GM18951 (cell line): ENCODE data around the gene PAPPA.

ENCODE experiments used
- POLR2A ChIP-seq: IDR thresholded peaks from 4 replicates; pipeline ENCODE4 v1.6.1; 2011; ENCODE audit warnings: mild to moderate bottlenecking; ENCODE audit not compliant: insufficient read length, insufficient read depth; ENCODE audit errors: extremely low read depth
- in situ Hi-C: fragments of 300-500 bp; cut with MboI; formaldehyde crosslinking; loops from one replicate; pipeline ENCODE4 v1.12.0; 2022; ENCODE audit warnings: low sequenced_read_pairs, mixed read lengths, inconsistent platforms; ENCODE audit not compliant: unreplicated experiment

PAPPA gene

DNA sequence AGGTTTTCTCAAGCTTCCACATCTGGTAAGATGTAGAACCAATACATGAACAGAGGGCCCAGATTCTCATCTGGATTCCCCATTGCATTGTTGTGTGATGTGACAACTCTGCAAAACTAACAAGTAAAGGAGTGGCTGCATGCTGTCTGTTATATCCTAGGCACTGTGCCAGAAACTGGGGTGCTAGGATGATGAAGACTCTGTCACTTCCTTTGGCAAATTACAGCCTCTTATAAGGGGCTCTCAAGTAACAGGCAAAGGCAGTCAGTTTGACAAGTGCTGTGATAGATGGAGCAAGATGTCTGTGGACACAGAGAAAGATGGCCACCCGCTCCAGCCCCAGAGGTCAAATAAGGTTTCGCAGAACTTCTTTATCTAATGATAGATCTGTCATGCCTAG is 115.7 kb downstream of the PAPPA start:
- in situ Hi-C loops, result no loop called here

DNA sequence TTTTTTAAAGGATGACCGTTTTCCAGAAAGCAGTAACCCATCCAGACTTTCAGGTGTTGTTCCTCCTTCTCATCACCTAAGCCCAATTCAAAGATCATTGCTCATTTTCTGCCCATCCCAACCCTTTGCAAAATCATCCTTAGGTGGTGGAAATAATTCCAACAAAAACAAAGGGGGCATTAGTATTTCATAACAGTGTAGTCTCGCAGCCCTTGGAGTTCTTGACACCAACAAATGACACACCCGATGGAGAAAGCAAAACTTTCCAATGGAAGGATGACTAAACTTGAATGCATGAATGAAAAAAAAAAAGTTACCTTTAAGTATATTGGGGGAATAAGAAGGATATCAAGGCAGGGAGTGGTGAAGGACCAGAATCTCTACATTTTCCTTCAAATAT is 117.0 kb downstream of the PAPPA start:
- in situ Hi-C loops, result no loop called here
- no peak for TF ChIP-seq POLR2A

More for the DNA sequence above, 115.7 kb downstream of the PAPPA start:
- TF ChIP-seq POLR2A, result no peak

DNA sequence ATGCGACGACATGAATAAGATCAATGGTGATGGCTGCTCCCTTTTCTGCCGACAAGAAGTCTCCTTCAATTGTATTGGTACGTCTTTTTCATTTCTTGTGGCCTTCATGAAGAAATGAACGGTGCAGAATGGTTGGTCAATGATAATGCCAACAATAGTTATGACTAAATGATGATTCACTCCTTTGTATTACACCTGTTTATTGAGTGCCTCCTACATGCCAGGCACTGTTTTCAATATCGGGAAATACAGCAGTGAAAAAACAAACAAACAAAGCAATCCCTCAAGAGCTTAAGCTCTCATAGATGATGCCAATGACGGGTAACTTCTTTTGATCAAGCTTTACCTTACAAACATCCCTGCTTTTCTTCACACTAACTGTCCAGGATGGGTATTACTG is 117.7 kb downstream of the PAPPA start:
- no peak for TF ChIP-seq POLR2A
- in situ Hi-C loops, result no loop called here

- TF ChIP-seq POLR2A, result no peak
Measured at GRCh38 chr9:116271991-116272390, 118.4 kb downstream of the PAPPA start.

DNA sequence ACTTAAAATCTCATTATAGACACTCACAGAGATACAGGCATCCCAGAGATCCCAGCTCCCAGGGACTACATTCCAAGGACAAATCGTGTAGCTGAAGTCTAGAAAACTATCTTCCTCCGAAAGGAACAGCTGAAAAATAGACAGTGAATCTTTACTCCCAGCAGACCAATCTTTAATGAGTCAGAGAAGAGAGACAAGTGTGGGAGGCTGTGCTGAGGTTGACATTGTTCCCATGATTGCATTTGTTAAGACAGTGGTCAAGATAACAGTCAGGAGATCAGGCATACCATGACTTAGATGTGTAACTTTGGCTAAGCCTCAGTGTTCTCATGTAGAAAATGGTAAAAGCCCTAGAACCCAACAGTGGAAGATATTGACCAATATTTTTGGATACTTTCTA is 120.7 kb downstream of the PAPPA start:
- in situ Hi-C loops, result no loop called here
- no peak for TF ChIP-seq POLR2A

More at GRCh38 chr9:116271991-116272390, 118.4 kb downstream of the PAPPA start:
- in situ Hi-C loops, result no loop called here

DNA sequence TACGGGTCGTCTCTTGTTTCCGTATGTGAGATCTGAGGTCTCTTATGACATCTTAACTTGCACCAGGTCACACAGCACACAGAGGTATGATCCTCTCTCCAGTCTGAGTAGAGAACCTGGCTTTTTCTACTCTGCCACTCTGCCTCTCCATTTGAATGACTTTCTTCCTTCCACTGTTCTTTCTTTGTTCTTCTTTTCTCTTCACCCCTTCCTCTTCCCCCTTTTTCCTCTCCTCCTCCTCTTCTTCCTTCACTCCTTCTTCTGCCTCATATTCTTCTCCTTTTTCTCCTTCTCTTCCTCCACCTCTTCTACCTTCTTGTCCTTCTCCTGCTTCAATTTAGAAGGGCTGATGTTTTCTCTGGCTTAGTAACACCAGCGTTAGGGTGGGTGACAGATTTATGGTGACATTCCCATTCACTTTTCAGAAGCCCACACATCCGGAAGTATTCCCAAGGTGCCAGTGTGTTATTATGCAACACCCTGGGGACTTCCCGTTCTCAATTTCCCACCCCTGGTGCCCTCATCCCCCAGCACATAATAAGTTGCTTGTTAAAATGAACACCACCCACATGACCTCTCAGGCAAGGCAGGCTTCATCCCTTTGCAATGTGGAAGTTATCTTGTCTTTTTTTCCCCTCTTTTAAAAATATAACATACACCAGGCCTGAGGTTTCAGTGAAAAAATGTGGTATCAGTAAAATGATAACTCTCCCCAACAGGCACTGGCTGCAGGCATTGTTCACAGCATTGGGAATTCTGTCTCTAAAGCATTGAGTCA is 122.0 kb downstream of the PAPPA start:
- in situ Hi-C loops, result no loop called here
- TF ChIP-seq POLR2A, result no peak

DNA sequence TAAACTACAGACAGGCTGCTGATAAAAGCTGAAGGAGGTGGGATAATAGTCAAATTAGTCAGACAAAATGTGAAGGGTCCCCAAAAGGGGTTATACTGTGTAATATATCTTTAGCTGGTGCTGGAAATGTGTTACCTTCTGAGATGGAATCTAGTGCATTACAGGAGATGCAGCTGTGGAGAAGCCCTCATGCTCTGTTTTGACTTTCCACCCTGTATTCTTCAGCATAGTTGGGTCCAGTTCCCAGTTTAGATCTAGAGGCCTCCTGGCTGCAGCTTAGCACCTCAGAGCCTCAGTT is 122.6 kb downstream of the PAPPA start:
- in situ Hi-C loops, result no loop called here
- no peak for TF ChIP-seq POLR2A

GRCh38 chr9:116276651-116277121 is 123.1 kb downstream of the PAPPA start:
- TF ChIP-seq POLR2A, result no peak
- in situ Hi-C loops, result no loop called here

GRCh38 chr9:116278326-116278725 is 124.7 kb downstream of the PAPPA start:
- in situ Hi-C loops, result no loop called here
- TF ChIP-seq POLR2A, result no peak

DNA sequence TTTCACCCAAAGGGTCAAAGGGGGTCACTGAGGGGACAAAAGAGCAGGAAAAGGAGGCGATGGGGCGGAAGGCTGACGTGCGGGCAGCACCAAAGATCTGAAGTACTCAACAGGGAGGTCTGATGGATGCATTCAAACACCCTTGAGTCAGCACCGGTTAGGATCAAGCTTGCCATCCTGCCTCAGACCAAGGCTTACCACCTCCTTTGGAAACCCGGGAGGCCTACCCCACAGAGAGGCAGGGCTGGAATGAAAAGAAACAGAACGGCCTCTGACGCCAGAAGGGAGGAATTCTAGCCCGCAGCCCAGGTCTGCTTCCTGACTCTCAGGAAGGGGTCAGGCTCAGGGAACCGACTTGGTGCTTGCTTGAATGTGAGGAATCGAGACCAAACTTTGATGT is 125.6 kb downstream of the PAPPA start:
- in situ Hi-C loops, result no loop called here
- TF ChIP-seq POLR2A, result no peak

DNA sequence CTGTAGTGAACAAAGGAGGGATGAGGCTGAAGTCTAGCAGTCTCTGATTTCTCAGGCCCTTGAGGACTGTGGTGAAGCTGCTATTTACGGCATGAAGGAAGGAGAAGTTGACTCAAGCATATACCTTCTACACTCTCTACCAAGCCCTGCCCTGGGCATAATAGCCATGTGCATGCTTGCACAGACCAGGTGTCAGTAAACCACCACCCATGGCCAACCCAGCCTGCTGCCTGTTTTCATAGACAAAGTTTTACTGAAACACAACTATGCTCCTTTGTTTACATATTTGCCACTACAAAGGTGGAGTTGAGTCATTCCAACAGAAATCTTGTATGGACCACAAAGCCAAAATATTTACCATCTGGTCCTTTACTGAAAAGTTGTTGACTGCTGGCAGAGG is 126.9 kb downstream of the PAPPA start:
- in situ Hi-C loops, result no loop called here
- no peak for TF ChIP-seq POLR2A

- no peak for TF ChIP-seq POLR2A
- in situ Hi-C loops, result no loop called here
Measured at GRCh38 chr9:116282597-116282996, 129.0 kb downstream of the PAPPA start.

DNA sequence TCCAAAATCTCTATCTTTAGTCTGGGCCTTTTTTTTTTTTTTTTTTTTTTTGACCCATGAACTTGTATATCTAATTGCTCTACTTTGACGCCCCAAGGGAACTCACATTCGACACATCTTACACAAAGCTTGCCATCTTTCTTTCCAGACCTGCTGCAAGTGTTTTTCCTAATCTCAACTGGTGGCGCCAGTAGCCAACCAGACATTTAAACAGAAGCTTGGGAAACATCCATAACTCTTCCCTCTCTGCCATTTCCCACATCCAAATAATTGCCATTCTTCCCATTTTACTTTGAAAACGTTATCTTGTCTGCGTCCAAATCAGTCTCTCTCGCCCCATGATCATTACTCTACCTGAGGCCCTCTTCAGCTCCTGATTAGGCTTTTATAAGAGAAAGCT is 130.9 kb downstream of the PAPPA start:
- no peak for TF ChIP-seq POLR2A
- in situ Hi-C loops, result no loop called here

- TF ChIP-seq POLR2A, result no peak
- in situ Hi-C loops, result no loop called here
Measured at GRCh38 chr9:116285320-116285719, 131.7 kb downstream of the PAPPA start.
